22Rv1 (cell line): ENCODE measurements around the gene TCERG1L.

Experiments used
- CTCF ChIP-seq: fragments of 450-650 bp; IDR thresholded peaks from 2 replicates; pipeline ENCODE4 v1.5.1; 2017; ENCODE audit warnings: mild to moderate bottlenecking
- ZFX ChIP-seq: fragments of 450-650 bp; IDR thresholded peaks from 2 replicates; pipeline ENCODE4 v1.6.1; 2017; ENCODE audit warnings: antibody characterized with exemption, borderline replicate concordance

- no peak for TF ChIP-seq CTCF
- TF ChIP-seq ZFX: no peak
Observed at GRCh38 chr10:131160219-131160875, 151.2 kb downstream of the TCERG1L start.
